SK-N-MC (cell line): ENCODE data around the gene DYRK2.

Experiments
- EZH2 ChIP-seq: fragments of 200-600 bp; sonication (generic); IDR thresholded peaks from one replicate; pipeline ENCODE4 v1.6.1; 2017; ENCODE audit warnings: antibody characterized with exemption
- POLR2AphosphoS5 ChIP-seq: IDR thresholded peaks from 2 replicates; pipeline ENCODE4 v1.6.1; 2012; ENCODE audit warnings: mild to moderate bottlenecking, low read depth, low read length, borderline replicate concordance

- TF ChIP-seq EZH2, result no peak
- TF ChIP-seq POLR2AphosphoS5, result no peak
Measured at GRCh38 chr12:67697967-67698366, 49.4 kb downstream of the DYRK2 start.
